GM12873 (cell line): ENCODE results near the gene NOL12.

Experiments used
- CTCF ChIP-seq: IDR thresholded peaks from 2 replicates; pipeline ENCODE4 v1.5.1; 2012; ENCODE audit warnings: low read depth, mild to moderate bottlenecking, moderate library complexity, low read length, control low read depth; ENCODE audit not compliant: insufficient read depth; ENCODE audit errors: missing control alignments

NOL12 gene

GRCh38 chr22:37733625-37734401 is 47.7 kb downstream of the NOL12 start:
- TF ChIP-seq CTCF, result no peak

- no peak for TF ChIP-seq CTCF
Measured at GRCh38 chr22:37734402-37734700, 48.2 kb downstream of the NOL12 start.

GRCh38 chr22:37734964-37735451 is 48.9 kb downstream of the NOL12 start:
- no peak for TF ChIP-seq CTCF

GRCh38 chr22:37739035-37739434 is 52.9 kb downstream of the NOL12 start:
- TF ChIP-seq CTCF, result no peak

- TF ChIP-seq CTCF, result no peak
Measured at GRCh38 chr22:37739611-37740049, 53.5 kb downstream of the NOL12 start.

GRCh38 chr22:37740455-37741311 is 54.5 kb downstream of the NOL12 start:
- TF ChIP-seq CTCF, result no peak

- TF ChIP-seq CTCF, result no peak
Measured at GRCh38 chr22:37741312-37741795, 55.2 kb downstream of the NOL12 start.
